OCI-LY7 (cell line): Measurements from ENCODE around the gene ZSCAN9.

ENCODE experiments used
- CTCF ChIP-seq: fragments of 200-600 bp; sonication (generic); conservative IDR thresholded peaks from 2 replicates; pipeline ENCODE4 v1.5.1; 2014; ENCODE audit warnings: mild to moderate bottlenecking, antibody characterized with exemption, low read length, moderate library complexity, mixed read lengths
- EZH2phosphoT487 ChIP-seq: fragments of 200-600 bp; sonication (generic); IDR thresholded peaks from 2 replicates; pipeline ENCODE4 v1.6.1; 2018; ENCODE audit warnings: low read depth, borderline replicate concordance, mild to moderate bottlenecking, mixed run types, antibody characterized with exemption, low read length, moderate library complexity, mixed read lengths

- no peak for TF ChIP-seq CTCF
- TF ChIP-seq EZH2phosphoT487 = no peak
These were observed 18.5 kb upstream of the ZSCAN9 start for GRCh38 chr6:28206527-28206926.
